DMS79 (cell line): ENCODE results near the gene ARHGEF17.

Experiments used
- DNase-seq: peaks from one replicate; lab custom pipeline; 2025; lab: John Stamatoyannopoulos, UW

The ARHGEF17 gene

DNA sequence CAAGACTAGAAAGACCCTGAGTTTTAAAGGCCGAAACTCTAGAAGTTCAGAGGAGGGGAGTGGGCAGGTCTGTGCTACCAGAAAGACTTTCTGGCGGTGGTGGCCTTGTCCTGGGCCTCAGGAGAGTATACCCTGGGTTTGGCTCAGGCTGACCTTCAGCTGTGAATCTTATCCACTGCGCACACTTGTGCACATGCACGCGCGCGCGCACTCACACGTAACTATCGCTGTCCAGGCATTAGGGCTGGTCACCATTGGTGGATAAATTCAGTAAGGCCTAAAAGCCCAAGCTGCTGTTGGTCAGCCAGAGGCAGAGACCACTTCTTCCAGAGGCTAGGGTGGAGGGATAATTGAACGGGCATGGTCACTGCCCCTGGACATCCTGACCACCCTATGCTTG lies 25.1 kb downstream of the ARHGEF17 start:
- no peak for DNase-seq

DNA sequence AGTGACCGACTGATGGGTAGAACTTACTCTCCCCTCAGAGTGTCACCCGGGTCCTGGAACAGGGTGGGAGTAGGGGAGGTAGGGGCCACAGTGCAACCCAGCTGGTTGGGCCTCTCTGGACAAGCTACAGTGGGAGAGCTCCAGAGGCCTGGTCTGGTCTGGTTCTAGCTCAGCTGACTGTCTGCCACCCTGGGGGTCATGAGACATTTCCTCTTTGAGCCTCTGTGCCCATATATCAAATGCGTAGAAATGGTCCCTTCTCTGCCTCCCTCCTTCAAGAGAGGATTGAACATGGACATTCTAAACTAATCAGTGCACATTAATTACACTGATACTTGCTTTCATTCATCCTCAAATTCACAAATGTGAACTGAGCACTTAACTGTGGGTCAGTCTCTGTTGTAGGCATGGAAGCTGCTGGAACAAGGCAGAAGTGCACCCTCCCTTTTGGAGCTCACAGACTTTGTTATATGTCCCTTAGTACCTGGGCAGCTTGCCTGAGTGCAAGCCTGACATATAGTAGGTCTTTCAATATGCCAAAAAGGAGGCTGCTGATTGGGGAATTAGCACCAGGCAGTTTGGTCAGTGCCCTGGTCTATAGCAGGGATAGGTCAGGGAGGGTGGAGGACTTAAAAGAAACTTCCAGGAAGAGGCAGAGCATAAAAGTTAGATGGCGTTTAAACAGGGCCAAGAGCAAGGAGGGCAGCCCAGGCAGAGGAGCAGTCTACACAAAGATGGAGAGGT lies 25.7 kb downstream of the ARHGEF17 start:
- DNase-seq, result no peak

DNA sequence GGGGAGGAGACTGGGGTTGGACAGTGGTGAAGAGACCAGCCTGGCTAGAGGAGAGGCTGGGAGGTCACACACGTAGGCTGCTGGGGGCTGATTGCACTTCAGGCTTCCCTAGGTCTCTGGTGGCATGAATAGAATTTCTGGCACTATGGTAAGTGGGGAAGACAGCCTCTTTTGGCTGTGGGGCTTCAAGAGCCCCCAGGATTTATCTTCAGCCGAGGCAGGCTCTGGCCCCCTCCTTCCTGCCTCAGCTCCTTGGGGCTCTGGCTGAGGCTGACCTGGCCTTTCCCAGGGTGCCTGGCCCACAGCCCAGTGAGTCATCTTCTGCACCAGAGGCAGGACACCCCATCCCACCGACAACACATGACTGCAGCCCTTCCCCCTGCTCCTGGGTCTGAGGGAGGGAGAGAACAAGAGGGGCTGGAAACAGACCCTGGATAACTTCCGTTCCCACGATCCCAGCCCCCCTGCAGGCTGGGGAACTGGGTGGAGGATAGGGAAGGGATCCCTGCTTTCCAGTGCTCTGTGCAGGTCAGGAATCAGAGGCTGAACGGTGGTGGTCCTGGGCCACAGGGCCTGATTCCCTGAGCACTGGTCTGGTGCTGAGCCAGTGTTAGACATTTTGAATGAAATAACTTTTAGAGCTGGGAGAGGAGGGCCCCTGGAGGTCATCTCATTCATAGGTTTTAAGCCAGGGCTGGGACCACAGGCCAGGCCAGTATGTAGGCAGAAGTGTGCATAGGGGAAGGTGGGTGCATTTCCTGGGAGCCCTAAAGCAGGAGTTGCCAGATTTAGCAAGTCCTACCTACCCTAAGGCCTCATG lies 26.5 kb downstream of the ARHGEF17 start:
- no peak for DNase-seq

DNA sequence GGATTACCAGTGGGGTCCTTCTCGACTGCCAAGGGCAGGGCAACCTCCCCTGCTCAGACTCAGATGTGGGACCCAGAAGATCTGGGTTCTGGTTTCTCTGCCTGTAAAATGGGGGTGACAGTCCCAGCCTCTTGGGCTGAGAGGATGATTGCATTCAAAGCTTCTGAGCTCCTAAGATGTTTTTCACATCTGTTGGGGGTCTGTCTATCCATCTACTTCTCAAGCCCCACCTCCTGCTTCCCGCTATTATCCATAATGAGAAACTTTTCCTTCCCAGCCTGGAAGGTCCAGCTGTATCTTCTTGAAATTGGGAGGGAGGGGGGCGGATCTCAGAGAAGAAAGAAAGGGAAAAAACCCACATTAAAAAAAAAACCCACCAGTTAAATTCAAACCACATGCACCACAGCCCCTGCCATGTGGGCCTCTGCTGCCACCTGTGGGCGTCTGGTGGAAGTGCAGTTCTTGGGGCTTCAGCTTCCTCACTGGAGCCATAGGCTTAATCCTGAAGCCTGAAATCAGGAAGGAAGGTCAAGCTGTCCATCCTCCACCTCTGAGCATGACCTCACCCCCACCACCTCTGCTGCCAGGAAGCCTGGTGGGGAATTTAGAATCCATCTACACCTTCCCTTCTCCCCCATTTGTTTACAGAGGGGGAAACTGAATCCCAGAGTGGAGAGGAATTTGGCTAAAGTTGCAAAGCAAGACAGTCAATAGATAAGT lies 27.3 kb downstream of the ARHGEF17 start:
- peak; percentile 62 for DNase-seq

DNA sequence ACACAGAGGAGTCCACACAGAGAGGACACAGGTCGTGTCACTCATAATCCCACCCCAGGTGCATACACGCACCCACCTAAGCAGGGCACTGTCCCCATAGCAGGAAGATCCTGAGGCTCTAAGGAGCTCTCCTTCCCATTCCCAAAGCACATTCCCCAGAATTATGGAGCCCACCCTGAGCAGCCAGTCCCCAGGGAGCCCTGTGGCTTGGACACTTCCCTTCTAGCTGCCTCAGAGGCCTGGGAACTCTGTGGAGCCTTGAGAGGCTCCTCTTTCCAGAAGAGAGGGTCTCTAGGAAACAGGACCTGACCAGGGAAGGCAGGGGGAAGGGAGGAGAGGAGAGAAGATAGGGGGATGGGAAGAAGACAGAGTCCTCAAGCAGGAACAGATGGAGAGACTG lies 29.8 kb downstream of the ARHGEF17 start:
- DNase-seq, result no peak

DNA sequence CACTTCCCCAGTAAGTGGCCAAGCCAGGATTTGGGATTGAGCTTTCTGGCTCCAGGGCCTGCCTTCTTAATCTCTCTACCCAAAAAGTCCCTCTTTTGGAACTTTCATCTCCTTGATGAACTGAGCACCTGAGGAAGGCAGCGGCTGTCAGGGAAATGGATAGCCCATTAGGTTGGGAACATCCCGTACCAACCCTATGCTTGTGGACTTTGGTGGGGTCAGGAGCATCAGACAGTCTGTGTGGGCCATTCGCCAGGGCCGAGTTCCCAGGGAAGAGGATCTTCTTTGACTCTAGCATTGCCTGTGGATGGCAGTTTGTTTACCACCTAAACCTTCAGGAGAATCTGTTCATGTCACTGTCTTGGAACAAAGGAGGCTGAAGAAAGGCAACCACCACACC lies 30.2 kb downstream of the ARHGEF17 start:
- no peak for DNase-seq

DNA sequence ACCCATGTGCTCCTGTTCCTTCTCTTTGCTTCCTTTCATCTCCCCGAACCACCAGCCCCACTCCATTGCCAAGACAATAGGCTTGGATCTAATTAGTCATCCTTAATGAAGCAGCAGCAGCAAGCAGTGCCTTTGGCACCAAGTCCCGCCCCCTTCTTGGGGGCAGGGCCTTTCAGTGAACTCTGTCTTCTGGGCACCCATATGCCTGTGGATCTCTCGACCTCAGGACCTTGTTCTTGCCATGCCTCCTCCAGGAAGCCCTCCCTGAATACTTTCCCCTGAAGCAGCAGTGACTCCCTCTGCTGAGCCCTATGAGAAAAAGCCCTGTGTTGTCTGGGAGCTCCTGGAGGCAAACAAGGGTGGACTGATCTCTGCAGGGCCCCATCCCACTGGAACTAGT lies 32.1 kb downstream of the ARHGEF17 start:
- no peak for DNase-seq

DNA sequence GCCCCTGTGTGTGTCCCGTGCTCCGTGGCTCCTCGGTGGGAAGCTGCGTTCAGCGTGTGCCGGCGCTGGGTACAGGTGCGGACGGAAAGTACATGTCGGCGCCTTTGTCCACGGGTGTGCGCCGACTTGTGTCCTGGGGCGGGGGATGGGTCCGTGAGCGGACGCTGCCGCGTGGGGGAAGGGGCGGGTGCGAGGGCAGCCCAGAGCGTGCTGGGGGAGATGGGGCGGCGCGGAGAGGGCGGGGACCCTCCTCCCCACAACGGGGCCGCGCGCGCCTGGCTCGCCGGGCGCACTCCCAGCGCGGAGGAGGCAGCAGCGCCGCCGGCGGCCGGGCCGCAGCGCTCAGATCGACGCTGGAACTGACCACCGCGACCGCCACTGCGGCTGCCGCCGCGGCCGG lies 34.6 kb downstream of the ARHGEF17 start:
- no peak for DNase-seq

DNA sequence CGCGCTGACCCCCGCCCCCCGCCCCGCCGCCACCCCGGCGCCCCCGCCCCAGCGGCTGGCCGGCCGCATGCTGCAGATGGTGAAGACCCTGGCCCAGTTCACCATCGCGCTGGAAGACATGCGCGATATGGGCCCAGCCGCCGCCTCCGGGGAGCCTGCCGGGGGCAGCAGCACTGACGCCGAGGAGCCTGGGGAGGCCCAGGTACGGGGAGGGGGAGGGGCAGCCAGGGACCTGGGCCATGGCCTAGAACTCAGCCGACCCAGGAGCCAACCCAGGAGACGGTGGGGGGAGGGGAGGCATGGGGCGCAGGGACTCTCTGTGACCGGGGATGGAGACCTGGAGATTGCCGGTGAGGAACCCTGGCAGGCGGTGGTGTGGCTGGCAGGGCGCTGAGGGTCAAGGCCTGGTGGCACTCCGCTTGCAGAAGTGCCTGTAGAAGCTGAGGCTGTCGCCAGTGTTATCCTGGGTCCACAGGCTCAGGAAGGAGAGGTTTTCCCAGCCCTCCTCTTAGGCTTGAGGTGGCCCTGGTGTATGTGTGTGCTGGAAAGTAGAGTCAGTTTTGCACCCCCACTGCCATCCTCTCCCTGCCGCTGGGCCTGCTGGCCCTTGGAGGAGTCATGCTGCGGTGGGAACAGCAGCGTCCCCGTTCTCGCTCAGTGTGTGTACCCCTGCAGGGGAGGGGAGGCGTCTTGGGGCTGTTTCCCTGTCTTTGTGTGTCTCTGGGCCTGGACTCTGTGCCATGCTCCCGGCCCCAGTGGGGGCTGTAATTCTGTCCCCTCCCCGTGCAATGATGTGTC lies 35.2 kb downstream of the ARHGEF17 start:
- DNase-seq, result no peak

DNA sequence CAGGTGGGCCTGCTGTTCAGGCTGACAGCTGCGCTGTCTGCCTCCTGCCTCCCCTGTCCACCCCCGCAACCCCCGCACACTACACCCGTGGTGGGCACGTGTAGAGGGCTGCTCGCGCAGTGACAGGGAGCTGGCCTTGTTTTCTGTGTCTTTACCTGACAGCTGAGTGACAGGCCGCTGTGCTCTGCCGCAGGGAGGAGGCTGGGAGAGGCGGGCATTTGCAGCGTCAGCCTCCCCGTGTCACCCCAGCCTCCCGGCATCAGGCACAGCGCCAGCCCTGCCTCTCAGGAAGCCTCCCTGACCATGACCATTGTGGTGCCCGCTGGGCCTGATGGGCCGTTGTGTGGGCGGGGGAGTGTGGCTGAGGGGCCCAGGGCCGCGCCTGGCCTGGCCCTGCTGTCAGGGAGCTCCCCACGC lies 36.1 kb downstream of the ARHGEF17 start:
- no peak for DNase-seq

DNA sequence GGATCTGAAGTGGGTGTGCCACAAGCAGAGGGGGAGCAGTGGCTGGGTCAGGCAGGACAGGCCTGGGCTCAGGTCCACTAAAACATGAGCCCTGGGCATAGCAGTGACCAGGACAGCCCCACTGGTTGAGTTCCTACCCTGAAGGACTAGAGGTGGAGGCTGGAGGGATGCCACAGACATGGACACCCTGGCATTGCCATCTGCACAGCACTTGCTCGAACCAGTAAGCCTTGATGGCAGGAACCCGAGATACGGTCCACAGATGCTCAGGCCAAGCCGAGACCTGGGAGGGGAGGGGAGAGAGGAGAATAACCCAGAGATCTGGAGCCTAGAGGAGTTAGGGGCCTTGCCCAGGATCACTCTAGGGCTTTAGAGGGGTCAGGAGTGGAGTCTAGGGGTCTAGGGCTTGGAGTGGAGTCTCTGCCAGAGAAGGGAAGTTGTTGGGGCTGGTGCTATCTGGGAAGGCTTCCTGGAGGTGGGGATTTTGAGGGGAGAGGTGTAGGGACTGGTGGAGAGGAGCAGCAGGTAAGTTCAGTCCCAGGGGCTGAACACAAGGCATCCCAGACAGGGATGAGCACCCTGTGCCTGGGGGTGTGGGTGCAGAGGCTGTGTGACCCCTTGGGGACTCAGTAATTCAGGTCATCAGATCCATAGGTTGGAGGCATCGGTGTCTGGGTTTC lies 37.5 kb downstream of the ARHGEF17 start:
- DNase-seq, result no peak

DNA sequence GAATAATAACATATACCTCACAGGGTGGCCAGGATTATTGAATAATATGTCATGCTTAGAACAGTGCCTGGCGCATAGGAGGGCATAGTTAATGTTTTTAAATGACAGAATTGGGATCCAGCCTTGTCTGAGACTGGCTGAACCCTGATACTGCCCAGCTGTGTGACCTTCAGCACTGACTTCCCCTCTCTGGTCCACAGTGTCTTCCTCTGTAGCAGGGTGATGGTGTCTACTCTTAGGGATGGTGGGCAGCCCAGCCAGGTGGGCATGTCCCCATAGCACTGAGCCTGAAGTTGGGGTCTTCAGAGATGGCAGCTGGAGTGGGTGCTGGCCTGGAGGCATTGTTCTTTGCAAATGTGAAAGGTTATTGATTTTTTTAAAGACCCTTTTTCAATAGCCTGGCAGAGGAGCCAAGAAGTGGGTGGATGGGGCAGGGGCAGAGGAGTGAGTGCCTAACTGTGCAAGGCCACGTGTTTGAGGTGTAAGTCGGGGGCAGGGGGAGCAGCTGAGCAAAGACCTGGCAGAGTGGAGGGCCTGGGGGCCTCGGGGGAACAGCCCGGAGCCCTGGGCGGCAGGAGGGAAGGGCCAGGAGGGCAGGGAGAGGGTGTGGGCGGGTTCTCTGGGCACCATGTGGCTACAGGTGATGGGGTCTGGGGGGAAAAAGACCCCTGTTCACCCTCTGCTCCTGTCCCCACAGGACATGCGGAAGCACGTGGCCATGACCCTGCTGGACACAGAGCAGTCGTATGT lies 38.3 kb downstream of the ARHGEF17 start:
- DNase-seq, result no peak

DNA sequence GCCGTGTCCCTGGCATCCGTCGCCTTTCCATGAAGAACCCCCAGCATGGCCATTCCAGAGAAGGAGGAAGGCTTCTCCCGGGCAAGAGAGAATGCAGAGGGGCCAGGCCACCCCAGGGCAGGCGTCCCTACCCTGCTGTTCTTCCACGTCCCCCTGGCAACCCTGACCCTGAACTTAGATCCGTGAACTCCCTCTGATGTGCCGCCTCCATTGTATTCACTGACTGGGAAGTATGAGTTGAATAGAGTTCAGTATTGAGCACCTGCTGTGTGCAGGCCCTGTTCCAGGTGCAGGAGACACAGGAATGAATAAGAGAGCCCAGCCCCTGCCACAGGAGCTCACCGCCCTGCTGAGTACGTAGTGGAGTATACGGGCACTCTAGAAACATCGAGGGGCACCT lies 39.0 kb downstream of the ARHGEF17 start:
- no peak for DNase-seq

DNA sequence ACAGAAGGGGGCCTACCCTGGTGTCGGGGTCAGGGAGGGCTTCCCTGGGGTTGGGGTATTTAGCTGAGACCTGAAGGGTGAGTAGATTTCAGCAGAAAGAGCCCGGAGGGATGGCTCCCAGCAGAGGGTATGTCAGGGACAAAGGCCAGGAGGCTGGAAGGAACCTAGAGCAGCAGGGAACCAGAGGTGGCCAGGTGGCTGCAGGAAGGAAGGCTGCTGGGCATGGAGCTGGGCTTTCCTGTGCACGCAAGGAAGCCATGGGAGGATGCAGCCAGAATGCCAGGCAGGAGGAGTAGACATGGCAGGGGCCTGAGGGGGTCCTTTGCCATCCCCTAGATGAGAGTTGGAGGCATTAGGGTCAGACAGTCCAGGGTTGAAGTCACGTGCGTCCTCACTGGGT lies 40.8 kb downstream of the ARHGEF17 start:
- no peak for DNase-seq

DNA sequence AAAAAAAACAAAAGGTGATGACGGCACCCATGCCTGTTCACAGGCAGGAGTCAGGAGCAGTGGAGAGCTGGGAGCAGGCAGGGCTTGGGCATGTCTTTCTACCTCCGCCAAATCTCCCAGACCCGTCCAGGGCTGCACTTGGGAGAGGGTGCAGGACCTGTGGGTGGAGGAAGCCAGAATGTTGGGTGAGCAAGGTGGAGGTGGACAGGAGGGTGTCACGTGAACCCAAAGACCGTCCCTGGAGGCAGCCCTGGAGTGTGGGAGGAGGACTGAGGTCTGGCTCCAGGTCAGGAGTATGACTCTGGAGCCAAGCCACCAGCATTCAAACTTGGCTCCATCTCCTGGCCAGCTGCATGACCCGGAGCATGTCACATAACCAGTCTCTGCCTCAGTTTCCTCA lies 41.6 kb downstream of the ARHGEF17 start:
- DNase-seq, result no peak

DNA sequence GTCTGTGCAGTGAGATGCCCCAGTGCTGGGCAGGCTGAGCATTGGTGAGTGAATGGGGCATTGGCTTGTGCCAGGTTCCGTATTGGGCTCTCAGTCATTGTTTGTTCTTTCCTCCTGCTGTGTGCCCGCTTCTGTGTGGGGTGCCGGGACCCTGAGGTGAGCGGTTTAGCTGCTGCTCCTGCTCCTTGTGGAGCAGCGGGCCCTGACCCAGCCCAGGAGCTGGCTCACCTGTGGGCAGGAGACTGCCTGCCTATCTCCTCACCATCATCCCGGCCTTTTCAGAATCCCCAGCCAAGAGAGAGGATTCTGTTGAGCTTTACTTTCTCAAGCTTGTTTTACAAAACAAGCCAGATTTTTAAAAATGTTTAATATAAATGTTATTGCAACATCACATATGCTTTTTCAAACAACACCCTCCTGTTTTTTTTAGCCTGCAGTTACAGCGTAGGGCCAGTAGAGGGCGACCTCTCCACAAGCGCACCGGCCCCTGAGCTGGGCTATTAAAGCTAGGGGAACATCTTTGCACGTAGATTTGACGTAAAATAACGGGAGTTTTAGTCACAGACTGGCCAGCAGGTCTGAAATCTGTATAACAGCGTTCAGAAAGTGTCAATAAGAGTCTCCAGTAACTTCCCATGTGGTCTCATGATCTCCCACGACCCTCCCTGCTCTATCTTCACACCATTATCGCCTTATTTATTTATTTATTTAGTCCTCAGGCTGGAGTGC lies 43.0 kb downstream of the ARHGEF17 start:
- DNase-seq, result peak; percentile 46

DNA sequence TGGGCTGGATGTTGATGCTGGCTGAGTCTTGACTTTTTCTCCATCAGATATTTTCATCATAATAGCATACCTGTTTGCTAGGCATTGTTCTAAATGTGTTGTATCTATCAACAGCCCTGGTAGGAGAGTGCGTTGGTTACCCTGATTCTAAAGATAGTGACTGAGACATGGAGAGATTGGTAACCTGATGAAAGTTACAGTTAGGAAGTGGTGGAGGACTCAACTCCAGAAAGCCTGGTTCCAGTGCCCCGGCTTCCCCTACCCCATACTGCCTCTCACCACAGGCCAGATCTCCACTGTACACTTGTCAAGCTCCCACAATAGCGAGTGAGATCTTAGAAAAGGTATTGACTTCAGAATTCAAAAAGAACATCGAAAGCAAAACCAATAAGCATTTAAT lies 45.3 kb downstream of the ARHGEF17 start:
- DNase-seq, result no peak

DNA sequence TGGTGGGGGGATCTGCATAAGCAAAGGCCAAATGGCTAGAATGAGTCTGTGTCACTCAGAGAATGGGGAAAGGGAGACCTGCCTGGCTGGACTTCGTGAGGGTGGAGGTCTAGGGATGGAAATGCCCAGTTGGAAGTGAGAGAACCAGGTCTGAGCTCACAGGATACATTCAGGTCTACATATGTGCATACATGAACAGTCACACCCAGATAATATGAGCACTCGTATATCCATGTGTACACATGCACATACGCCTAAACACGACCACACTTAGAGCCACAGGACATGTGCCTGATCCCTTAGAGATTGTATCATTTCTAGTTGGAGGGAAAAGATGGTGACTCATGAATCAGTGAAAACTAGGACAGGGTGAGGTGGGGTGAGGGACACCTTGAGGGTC lies 47.0 kb downstream of the ARHGEF17 start:
- DNase-seq, result no peak

DNA sequence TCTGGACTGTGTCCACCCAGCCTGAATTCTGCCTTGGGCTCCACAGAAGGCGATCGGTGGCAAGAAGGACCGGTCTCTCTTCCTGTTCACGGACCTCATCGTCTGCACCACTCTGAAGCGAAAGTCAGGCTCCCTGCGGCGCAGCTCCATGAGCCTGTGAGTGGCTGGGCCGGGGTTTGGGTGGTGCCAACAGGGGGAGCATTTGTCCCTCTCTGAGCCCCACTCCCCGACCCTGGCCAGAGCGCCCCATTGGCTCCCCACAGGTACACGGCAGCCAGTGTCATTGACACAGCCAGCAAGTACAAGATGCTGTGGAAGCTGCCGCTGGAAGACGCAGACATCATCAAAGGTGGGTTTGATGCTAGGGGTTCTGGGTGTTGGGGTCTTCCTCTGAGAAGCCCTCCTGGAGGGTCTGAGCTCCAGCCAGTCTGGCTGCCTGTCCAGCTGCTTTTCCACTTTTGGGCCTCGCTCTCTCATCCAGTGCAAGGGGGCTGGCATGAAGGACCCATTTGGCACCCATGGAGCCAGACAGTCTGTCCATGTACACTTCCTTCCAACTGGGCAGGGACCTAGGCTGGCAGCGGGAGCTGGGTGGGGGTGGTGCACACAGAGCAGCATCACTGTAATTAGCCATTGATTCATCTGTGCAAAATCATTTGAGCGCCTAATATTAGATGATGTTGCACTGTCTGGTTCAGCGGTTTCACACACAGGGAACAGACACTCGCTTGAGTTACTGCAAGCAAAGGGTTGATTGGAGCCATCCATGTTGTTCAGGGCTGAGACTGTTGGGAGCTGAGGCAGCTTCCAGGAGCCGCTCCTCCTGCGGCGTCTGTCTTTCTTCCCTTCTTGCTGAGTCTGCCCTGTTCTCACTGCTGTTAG lies 49.1 kb downstream of the ARHGEF17 start:
- DNase-seq, result no peak
